ENCODE measurements around the gene CSNK1D.

CSNK1D gene

DNA sequence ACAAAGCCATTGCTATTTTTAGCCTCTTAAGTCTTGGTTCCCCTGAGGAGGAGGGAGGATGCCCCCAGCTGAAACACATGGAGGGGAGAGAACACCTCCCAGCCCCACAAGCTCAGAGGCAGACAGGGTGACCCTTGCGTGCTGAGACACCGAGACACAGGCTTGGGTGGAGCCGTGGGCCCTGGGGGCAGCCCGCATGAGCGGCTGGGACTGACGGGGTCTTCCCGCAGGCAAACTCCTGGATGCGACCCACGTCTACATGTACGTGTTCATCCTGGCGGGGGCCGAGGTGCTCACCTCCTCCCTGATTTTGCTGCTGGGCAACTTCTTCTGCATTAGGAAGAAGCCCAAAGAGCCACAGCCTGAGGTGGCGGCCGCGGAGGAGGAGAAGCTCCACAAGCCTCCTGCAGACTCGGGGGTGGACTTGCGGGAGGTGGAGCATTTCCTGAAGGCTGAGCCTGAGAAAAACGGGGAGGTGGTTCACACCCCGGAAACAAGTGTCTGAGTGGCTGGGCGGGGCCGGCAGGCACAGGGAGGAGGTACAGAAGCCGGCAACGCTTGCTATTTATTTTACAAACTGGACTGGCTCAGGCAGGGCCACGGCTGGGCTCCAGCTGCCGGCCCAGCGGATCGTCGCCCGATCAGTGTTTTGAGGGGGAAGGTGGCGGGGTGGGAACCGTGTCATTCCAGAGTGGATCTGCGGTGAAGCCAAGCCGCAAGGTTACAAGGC is 34.9 kb downstream of the CSNK1D start:
- peak; percentile 39 to 64 for DNase-seq

- no peak for DNase-seq
These were observed 35.6 kb downstream of the CSNK1D start for GRCh38 chr17:82237746-82238471.

DNA sequence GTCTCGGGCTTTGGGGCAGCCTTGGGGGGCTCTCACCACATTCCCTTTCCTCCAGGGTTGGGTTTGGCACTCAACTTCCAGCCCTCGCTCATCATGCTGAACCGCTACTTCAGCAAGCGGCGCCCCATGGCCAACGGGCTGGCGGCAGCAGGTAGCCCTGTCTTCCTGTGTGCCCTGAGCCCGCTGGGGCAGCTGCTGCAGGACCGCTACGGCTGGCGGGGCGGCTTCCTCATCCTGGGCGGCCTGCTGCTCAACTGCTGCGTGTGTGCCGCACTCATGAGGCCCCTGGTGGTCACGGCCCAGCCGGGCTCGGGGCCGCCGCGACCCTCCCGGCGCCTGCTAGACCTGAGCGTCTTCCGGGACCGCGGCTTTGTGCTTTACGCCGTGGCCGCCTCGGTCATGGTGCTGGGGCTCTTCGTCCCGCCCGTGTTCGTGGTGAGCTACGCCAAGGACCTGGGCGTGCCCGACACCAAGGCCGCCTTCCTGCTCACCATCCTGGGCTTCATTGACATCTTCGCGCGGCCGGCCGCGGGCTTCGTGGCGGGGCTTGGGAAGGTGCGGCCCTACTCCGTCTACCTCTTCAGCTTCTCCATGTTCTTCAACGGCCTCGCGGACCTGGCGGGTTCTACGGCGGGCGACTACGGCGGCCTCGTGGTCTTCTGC is 36.3 kb downstream of the CSNK1D start:
- DNase-seq: no peak

DNA sequence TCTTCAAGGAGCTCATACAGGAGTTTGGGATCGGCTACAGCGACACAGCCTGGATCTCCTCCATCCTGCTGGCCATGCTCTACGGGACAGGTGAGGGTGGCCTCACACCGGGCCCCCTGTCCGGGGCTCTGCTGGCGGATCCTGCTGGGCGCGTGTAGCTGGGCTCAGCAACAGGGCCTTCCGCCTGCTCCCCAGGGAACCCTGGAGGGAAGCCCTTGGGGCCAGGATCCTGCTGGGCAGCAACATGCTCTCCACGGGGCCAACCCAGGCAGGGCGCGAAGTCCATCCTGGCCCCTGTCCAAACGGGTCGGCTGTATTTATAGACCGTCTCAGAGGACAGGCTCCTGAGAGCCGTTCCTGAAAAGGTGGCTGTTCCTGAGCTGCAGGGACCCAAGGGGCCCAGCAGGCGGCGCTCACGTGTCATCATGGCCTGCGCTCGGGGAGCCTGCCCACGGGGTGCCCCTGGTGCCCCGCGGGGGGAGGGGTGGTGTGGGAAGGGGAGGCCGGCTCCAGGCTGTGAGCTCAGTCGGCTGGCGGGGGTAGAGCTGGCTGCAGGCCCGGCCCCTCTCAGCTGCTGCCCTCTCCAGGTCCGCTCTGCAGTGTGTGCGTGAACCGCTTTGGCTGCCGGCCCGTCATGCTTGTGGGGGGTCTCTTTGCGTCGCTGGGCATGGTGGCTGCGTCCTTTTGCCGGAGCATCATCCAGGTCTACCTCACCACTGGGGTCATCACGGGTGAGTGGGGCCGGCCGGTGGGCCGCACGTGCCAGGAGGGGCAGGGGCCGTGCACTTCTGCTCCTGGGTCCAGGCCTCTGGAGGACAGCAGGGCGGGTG is 37.1 kb downstream of the CSNK1D start:
- DNase-seq: peak; percentile 36 to 76

GRCh38 chr17:82235775-82236141 is 37.7 kb downstream of the CSNK1D start:
- no peak for DNase-seq

DNA sequence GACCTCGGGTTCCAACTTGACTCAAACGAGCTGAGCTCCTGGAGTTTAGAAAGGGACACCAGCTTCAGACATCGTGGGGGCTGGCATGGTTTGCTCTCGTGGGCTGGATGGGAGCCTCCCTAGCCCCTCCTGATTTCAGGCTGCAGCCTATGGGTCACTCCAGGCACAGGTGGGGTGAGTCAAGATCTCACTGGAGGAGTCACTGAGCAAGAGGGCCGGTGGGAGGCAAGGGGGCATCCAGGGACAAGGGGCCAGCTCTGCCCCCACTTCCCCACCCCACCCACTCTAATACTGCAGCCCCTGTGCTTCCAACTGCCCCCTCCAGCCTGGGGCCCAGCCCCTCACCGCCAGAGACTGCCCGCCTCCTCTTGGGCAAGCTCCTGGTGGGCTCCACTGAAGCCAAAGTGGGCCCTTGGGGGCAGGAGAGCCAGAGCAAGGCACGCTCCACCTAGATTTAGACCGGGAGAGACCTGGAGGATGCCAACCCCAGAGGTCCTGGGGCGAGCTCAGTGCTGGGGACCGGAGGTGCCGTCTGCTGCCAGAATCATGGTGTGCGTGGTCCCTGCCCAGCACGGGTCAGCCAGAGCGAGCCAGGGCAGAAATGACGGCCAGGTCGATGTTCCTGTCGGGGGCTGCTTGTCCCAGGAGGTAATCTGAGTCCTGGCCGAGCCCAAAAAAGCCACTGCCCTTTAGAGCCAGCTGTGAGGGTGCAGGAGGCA is 38.3 kb downstream of the CSNK1D start:
- no peak for DNase-seq

DNA sequence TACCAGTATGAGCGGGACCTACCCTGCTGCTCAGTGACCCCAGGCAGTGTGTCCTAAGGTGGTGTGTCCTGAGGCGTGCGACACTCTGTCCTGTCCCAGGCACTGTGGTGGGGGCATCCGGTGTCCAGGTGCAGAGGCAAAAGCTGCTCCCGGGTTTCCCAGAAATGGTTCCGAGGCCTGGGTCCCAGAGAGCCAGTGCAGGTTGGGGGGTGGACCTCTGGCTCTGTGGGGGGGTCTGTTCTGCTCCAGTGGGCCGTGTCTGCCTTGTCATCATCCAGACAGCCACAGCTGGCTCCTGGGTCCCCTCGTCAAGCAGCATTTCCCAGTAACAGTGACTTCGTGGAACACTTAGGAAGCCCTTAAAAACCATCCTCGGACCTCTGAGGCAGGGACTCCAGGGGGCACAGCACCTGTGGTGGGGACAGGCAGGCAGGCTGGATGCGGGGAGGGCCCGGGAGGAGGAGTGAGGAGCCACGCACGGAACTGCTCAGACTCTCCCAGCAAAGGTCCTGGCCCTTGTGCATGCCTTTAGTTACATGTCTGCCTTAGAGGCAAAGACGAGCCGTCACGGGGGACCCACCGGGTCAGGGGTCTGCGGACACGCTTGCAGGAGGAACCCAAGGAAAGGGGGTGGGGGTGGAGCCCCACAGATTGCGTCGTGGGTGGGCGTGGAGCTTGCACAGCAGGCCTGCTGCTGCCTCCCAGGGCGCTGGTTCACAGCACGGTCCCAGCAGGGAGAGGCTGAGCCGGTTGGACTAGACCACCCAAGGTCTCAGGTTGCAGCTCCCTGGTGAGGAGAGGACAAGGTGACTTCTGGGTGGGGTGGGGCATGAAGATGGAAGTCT is 39.1 kb downstream of the CSNK1D start:
- peak in 1 of 2 experiments; percentile 29 for DNase-seq

- no peak for DNase-seq
These were observed 40.4 kb downstream of the CSNK1D start for GRCh38 chr17:82232876-82233785.

GRCh38 chr17:82232322-82232820 is 41.1 kb downstream of the CSNK1D start:
- no peak for DNase-seq

DNA sequence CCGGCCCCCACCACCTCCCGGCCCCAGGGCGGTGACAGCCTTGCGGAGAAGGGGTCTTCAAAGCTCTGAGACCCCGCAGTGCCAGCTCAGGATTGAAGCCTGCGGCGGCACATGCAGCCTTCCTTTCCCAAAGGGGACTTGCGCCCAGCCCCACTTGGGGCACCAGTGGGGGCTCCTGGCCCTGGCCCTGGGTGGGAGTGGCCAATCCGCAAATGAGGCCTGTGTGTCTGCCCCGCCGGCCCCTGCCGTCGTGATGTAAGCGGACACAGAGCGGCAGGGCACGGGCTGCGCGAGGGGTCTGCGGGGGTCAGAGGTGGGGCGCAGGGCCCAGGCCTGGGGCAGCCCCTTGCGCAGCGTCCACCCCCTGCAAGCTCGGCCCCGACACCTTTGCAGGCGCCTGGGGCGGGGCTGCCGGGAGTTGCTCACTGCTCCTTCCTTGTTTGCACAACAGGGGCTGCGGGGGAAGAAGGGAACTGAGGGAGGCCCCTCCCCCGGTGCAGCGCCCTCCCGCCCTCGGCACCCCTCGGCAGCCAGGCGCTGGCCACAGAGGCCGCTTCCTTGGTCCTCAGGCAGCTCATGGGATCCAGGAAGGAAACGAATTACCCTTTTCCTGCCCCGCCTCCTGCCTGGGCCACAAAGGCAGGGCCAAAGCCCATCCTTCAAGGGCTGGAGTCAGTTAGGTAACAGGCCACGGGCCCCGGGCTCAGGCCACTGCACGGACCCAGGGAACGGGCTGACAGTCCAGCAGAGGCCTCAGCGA is 41.8 kb downstream of the CSNK1D start:
- DNase-seq: peak in 1 of 2 experiments; percentile 59

- no peak for DNase-seq
These were observed 42.3 kb downstream of the CSNK1D start for GRCh38 chr17:82231312-82231561.

DNA sequence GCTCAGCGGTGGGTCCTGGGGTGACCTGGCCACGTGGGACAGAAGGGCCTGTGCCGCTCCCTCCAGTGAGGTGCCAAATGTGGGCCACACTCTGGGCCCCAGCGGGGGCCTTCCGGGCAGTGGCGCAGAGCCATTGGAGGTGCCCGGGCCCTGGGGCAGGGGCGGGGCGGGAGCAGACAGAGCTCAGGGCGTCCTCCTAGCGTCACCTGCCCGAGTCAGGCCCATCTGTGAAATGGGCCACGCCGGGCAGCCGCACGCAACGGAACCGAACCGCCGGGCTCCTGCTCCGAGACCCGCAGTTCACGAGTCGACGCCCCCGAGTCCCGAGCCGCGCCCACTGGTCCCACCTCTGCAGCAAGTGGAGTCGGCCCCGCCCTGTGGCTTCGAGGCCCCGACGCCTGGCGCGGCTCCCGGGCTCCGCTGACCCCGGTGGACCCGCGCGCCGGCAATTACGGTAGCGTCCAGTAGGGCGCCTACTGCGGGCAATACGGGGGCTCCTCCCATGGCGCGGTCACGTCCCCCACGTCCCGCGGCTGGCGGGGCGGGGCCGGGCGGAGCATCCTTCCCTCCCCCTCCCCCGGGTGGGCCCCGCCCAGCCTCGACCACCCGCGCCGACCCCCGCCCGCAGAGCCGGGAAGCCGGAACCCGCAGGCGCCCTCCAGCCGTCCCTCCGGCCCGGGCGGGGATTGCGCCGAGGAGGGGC is 42.7 kb downstream of the CSNK1D start:
- peak in 1 of 2 experiments; percentile 68 for DNase-seq

DNA sequence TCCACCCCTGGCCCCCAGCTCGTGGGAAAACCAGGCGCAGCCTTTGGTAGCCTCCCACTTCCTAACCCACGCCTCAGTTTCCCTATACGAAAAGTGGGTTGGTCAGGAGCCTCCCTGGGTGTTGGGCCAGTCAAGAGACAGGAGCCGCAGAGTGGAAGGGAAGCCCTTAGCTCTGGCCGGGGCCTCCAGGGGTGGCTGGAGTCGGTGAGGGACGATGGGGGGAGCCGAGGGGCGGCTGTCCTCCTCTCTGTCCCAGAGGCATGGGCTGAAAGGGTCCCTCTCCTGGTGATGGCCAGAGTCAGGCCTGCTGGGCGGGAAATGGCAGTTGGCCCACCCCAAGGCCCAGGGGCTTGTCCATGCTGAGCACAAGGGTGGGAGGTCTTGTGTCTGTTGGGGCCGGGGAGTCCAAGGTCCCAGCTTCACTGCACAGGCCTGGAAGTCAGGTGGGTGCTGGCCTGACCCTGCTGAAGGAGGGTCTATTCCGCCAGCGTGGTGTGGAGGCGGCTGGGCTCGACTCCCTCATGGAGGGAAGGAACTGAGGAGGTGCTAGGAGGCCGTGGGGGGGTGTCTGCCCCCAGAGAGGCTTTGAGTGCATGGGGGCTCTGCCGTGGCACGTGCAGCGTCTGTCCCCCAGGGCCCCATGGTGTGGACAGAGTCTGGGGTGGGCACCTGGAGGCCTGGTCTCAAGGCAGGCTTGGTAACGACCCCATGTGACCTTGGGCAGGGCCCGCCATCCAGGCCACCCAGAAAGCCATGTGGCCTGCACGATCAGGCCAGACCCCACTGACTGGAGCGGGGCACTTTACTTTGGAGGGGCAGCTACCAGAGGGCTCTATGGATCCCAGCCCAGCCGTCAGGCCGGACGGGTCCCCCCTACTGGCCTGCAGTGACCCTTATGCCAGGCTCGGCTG is 43.5 kb downstream of the CSNK1D start:
- DNase-seq: no peak

DNA sequence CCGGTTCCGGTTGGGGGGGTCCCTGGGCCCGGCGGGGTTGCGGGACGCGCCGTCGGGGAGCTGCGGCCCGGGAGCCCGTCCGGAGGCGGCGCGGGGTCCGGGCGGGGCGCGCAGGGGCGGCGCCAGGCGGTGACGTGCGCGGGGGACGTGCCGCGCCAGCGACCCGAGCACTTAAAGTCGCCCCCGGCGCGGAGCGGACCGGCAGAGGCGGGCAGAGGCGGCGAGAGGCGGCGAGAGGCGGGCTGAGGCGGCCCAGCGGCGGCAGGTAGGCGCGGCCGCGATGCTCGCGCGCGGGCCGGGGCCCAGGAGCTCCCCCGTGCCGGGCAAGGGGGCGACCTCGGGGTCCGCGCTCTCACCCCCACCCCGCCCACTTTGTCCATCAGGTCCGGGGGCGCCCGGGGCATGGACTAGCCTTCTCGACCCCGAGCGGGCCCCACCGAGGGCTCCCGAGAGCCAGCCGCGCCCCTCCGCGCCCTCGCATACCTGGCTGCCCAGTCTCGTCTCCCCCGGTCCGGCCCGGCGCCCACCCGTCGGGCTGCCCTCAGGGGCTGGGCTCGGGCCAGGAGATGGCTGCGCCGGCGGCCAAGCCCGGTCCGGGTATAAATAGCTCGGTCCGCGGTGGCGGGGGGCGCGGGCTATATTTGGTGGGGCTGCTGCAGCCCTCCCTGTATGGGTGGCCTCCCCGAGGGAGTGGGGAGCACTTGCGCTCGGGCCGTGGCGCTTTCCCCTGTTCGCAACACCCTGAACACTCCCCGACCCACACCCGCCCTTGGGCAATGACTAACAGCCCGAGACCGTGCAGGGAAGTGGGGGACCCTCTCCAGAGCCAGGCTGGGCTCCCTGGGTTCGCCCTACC is 44.4 kb downstream of the CSNK1D start, which contains the start of gene SLC16A3:
Gene SLC16A3, plus strand, starts transcription at position 201 of the 856 bp plus-strand sequence. CDS start 6,967 bp downstream, outside the sequence.
- peak in 1 of 2 experiments; percentile 65 for DNase-seq

- peak in 1 of 2 experiments; percentile 44 for DNase-seq
These were observed 45.1 kb downstream of the CSNK1D start for GRCh38 chr17:82228278-82228841.

- DNase-seq: no peak
These were observed 45.7 kb downstream of the CSNK1D start for GRCh38 chr17:82227629-82228277.

Data from NCI-H526 (cell line).